B cell (primary cell): ENCODE results near the gene SPOP. TPM values are rescaled to one million over a fixed set of nuclear protein-coding genes. Genes with fewer than 3 reads are reported as not detected.

Source experiments
- ATAC-seq: fragments of 200-7000 bp; cut with Tn5 transposase; one replicate; pipeline ENCODE4 v1.10.0; 2021; ENCODE audit warnings: low read depth, mild to moderate bottlenecking, moderate number of reproducible peaks, moderate library complexity
- CTCF ChIA-PET: fragments of 350-600 bp; sonication (Branson Sonifier 250); formaldehyde crosslinking; loops from one replicate; lab custom pipeline; 2021; ENCODE audit warnings: antibody characterized with exemption, inconsistent platforms; lab: Charles Lee
- POLR2A ChIA-PET: fragments of 350-600 bp; sonication (Branson Sonifier 250); formaldehyde crosslinking; loops from one replicate; lab custom pipeline; 2021; ENCODE audit warnings: antibody characterized with exemption; lab: Charles Lee
- DNase-seq: peaks from one replicate; pipeline ENCODE4 v3.0.0; 2013
- H2AFZ ChIP-seq: 2 replicates; pipeline ENCODE4 v1.6.1; 2012; ENCODE audit warnings: mild to moderate bottlenecking, low read depth, low read length; ENCODE audit not compliant: insufficient read depth, poor library complexity, severe bottlenecking
- H3K27ac ChIP-seq, 2 donors: 1 replicate in 1 of 2; 2 replicates in 1 of 2; pipeline ENCODE4 v1.5.1; 2012 to 2013; ENCODE audit warnings: low read length in 2 of 2, mild to moderate bottlenecking in 2 of 2, moderate library complexity in 1 of 2
- H3K27me3 ChIP-seq, 4 experiments: fragments of 200-600 bp in 1 of 4; sonication (generic) in 1 of 4; replicated peaks in 1 of 4; 1 replicate in 2 of 4; 2 replicates in 2 of 4; pipeline versions ENCODE4 v1.6.1 to v1.7.0; 2013 to 2016; ENCODE audit warnings: low read length in 3 of 4, mild to moderate bottlenecking in 2 of 4, mixed read lengths in 1 of 4, moderate library complexity in 1 of 4; ENCODE audit not compliant: insufficient read depth in 4 of 4, control insufficient read depth in 3 of 4; ENCODE audit errors: control extremely low read depth in 1 of 4
- H3K36me3 ChIP-seq, 2 experiments: replicated peaks in 1 of 2; 1 replicate in 1 of 2; 2 replicates in 1 of 2; pipeline versions ENCODE4 v1.6.1 to v1.7.1; 2013; ENCODE audit warnings: low read length in 1 of 2; ENCODE audit not compliant: insufficient read depth in 2 of 2, control insufficient read depth in 1 of 2; ENCODE audit errors: control extremely low read depth in 1 of 2, extremely low read depth in 1 of 2
- H3K4me1 ChIP-seq, 2 donors: fragments of 200-600 bp in 1 of 2; sonication (generic) in 1 of 2; 1 replicate in 1 of 2; 2 replicates in 1 of 2; pipeline versions ENCODE4 v1.5.1 to v1.6.1; 2013 to 2017; ENCODE audit warnings: low read length in 2 of 2; ENCODE audit not compliant: control insufficient read depth in 2 of 2, insufficient read depth in 2 of 2
- H3K4me2 ChIP-seq: replicated peaks from 2 replicates; pipeline ENCODE3; 2012; ENCODE audit warnings: mild to moderate bottlenecking, low read depth, low read length; ENCODE audit not compliant: poor library complexity, severe bottlenecking
- H3K4me3 ChIP-seq, 5 experiments: fragments of 200-600 bp in 1 of 5; sonication (generic) in 1 of 5; 1 replicate in 3 of 5; 2 replicates in 2 of 5; pipeline versions ENCODE4 v1.5.1 to v1.7.0; 2011 to 2016; ENCODE audit warnings: low read length in 4 of 5, mild to moderate bottlenecking in 4 of 5, low read depth in 2 of 5, control low read depth in 1 of 5, moderate library complexity in 1 of 5; ENCODE audit not compliant: insufficient read depth in 1 of 5; ENCODE audit errors: control extremely low read depth in 1 of 5, extremely low read depth in 1 of 5
- H3K79me2 ChIP-seq: fragments of 200-600 bp; sonication (generic); one replicate; pipeline ENCODE4 v1.6.0; 2016; ENCODE audit warnings: low read length; ENCODE audit not compliant: control insufficient read depth, insufficient read depth
- H3K9ac ChIP-seq: fragments of 200-600 bp; sonication (generic); 2 replicates; pipeline ENCODE4 v1.6.1; 2017; ENCODE audit warnings: mild to moderate bottlenecking, low read length, moderate library complexity
- H3K9me3 ChIP-seq, 3 donors: one replicate each; pipeline versions ENCODE4 v1.6.1 to v1.7.1; 2013; ENCODE audit warnings: low read length in 2 of 3; ENCODE audit not compliant: control insufficient read depth in 2 of 3, insufficient read depth in 1 of 3; ENCODE audit errors: control extremely low read depth in 1 of 3
- H4K20me1 ChIP-seq: 2 replicates; pipeline ENCODE4 v1.6.0; 2012; ENCODE audit warnings: mild to moderate bottlenecking, low read length; ENCODE audit not compliant: insufficient read depth, control insufficient read depth, poor library complexity, severe bottlenecking
- H3K27ac Mint-ChIP-seq: one replicate; pipeline ENCODE4 v1.8.0; 2021; ENCODE audit warnings: mixed read lengths
- H3K27me3 Mint-ChIP-seq: one replicate; pipeline ENCODE4 v1.8.0; 2021; ENCODE audit warnings: mixed read lengths
- H3K4me1 Mint-ChIP-seq: one replicate; pipeline ENCODE4 v1.8.0; 2021; ENCODE audit warnings: mixed read lengths
- H3K4me3 Mint-ChIP-seq: one replicate; pipeline ENCODE4 v1.8.0; 2021; ENCODE audit warnings: mixed read lengths
- H3K9me3 Mint-ChIP-seq: one replicate; pipeline ENCODE4 v1.8.0; 2022; ENCODE audit warnings: mixed read lengths; ENCODE audit not compliant: insufficient read depth
- EZH2 ChIP-seq: IDR thresholded peaks from 2 replicates; pipeline ENCODE4 v1.6.1; 2012; ENCODE audit warnings: borderline replicate concordance, low read depth, mild to moderate bottlenecking, moderate library complexity, low read length; ENCODE audit not compliant: insufficient read depth, poor library complexity, severe bottlenecking
- intact Hi-C: fragments of 100-400 bp; cut with micrococcal nuclease; formaldehyde crosslinking; loops from one replicate; pipeline ENCODE4 v1.10.0; 2022
- polyA plus RNA-seq: library from polyadenylated mRNA; depleted of rRNA; stranded (reverse); fragments of >200 nt; gene quantifications from 2 replicates; pipeline ENCODE4 v1.2.3, GENCODE V29; 2012
- total RNA-seq, 2 donors: library from RNA; stranded (reverse); fragments of 120-200 nt in 1 of 2; gene quantifications; 1 replicate in 1 of 2; 2 replicates in 1 of 2; pipeline versions ENCODE4 v1.2.3 to v1.2.4, GENCODE V29; 2013 to 2022
- TF ChIP-seq, protein P1 (sequence below): fragments of 200-600 bp; IDR thresholded peaks from one replicate; pipeline ENCODE4 v1.8.0; 2022; ENCODE audit warnings: antibody characterized with exemption, mild to moderate bottlenecking

Gene SPOP
- total and polyA plus RNA-seq, 2 donors (not counting 1 experiment from before 2014, with no cell fraction given) = 27.0 to 72.1 TPM

DNA sequence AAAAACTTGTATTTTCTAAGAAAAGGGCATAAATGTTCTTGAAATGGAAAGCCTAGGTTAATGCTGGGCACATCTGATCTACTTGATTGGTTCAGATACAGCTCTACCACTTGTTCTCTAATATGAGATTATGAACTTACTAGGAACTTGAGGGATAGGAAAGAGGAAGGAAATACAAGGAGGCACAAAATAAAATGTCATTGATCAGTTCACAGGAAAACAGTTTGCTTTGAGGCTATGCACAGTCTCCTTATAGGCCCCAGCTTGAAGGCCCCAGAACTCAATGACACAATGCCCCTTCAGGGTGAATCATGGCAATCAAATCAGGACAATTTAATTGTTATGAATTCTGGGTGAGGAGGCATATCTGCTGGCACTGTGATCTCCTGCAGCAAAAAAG, 75.1 kb downstream of the SPOP start:
- Histone ChIP-seq H3K4me2 (no peak overlapping the region), H3K4me1 (no peaks in the 10 kb centered on the region), H3K36me3 (peaks cover 23 to 88% of the 10 kb centered on the region in 2 experiments), H3K27me3 (no peaks in the 10 kb centered on the region), H2AFZ (no peak overlapping the region), H3K9ac (no peak overlapping the region), H3K27ac (no peak overlapping the region), H3K4me3 (no peak overlapping the region), H4K20me1 (no peaks in the 10 kb centered on the region), H3K9me3 (no peaks in the 10 kb centered on the region), H3K79me2 (no peaks in the 10 kb centered on the region)
- ChIA-PET POLR2A (no interaction called here), CTCF (interaction anchor here (0.6 to 1.5 kb wide), 3 partner anchors 12 to 207 kb away, joined by 4 read pairs; no protein-coding TSS in a partner anchor)
- ATAC-seq = no peak
- no peaks in the 10 kb centered on the region for H3K9me3 Mint-ChIP-seq
- intact Hi-C loops = no loop called here
- no peaks in the 10 kb centered on the region for H3K27me3 Mint-ChIP-seq
- no peak overlapping the region for H3K27ac Mint-ChIP-seq
- no peaks in the 10 kb centered on the region for H3K4me1 Mint-ChIP-seq
- H3K4me3 Mint-ChIP-seq = no peak overlapping the region
- TF ChIP-seq EZH2 = no peak
- TF ChIP-seq, protein P1, sequence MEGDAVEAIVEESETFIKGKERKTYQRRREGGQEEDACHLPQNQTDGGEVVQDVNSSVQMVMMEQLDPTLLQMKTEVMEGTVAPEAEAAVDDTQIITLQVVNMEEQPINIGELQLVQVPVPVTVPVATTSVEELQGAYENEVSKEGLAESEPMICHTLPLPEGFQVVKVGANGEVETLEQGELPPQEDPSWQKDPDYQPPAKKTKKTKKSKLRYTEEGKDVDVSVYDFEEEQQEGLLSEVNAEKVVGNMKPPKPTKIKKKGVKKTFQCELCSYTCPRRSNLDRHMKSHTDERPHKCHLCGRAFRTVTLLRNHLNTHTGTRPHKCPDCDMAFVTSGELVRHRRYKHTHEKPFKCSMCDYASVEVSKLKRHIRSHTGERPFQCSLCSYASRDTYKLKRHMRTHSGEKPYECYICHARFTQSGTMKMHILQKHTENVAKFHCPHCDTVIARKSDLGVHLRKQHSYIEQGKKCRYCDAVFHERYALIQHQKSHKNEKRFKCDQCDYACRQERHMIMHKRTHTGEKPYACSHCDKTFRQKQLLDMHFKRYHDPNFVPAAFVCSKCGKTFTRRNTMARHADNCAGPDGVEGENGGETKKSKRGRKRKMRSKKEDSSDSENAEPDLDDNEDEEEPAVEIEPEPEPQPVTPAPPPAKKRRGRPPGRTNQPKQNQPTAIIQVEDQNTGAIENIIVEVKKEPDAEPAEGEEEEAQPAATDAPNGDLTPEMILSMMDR = no peak
- no peak for DNase-seq

DNA sequence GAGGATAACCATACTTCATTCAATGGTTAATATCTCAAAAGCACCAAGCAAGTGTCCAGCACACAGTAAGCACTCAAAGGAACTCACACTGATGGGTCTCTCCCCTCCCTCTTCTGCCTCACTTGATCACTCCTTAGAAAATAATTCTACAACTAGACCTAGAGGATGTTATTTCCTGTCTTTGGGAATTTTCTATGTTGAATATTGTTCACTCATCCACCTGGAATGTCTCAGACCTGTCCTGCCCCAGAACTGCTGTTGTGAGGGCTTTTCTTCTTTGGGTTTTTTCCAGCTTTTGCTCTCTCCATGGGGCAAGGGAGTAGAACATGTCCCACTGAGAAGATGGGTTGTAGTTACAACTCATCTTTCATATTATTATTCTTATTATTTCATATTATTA, 76.9 kb downstream of the SPOP start:
- H3K27me3 ChIP-seq = no peaks in the 10 kb centered on the region
- ChIA-PET CTCF (interaction anchor here (1.7 kb wide), 1 partner anchor 95 kb away, joined by 4 read pairs; no protein-coding TSS in a partner anchor), POLR2A (no interaction called here)
- no peak for ATAC-seq
- no peaks in the 10 kb centered on the region for H4K20me1 ChIP-seq
- H3K27ac Mint-ChIP-seq = no peak overlapping the region
- DNase-seq = no peak
- no peaks in the 10 kb centered on the region for H3K27me3 Mint-ChIP-seq
- H3K9me3 ChIP-seq = no peaks in the 10 kb centered on the region
- no peak overlapping the region for H3K27ac ChIP-seq
- H3K4me3 Mint-ChIP-seq = no peak overlapping the region
- no peak overlapping the region for H2AFZ ChIP-seq
- peaks cover 20 to 90% of the 10 kb centered on the region in 2 experiments for H3K36me3 ChIP-seq
- H3K4me2 ChIP-seq = no peak overlapping the region
- intact Hi-C loops = no loop called here
- no peak overlapping the region for H3K4me3 ChIP-seq
- H3K79me2 ChIP-seq = no peaks in the 10 kb centered on the region
- H3K4me1 ChIP-seq = no peaks in the 10 kb centered on the region
- no peaks in the 10 kb centered on the region for H3K4me1 Mint-ChIP-seq
- H3K9me3 Mint-ChIP-seq = no peaks in the 10 kb centered on the region
- no peak for TF ChIP-seq EZH2
- TF ChIP-seq, protein P1 = no peak
- H3K9ac ChIP-seq = no peak overlapping the region
